Neural cell (in vitro differentiated cells): ENCODE data around the gene CDK5RAP2.

Source experiments
- CTCF ChIP-seq: fragments of 450-650 bp; IDR thresholded peaks from 2 replicates; pipeline ENCODE4 v1.5.1; 2014; ENCODE audit warnings: antibody characterized with exemption, mild to moderate bottlenecking, moderate library complexity; ENCODE audit not compliant: poor library complexity, severe bottlenecking
- EP300 ChIP-seq: fragments of 450-650 bp; conservative IDR thresholded peaks from 2 replicates; pipeline ENCODE4 v1.6.1; 2014; ENCODE audit warnings: antibody characterized with exemption, mild to moderate bottlenecking, moderate library complexity; ENCODE audit not compliant: poor library complexity, severe bottlenecking
- EZH2 ChIP-seq: fragments of 200-600, 300-800 bp; shearing (Covaris generic), sonication (generic); IDR thresholded peaks from 2 replicates; pipeline ENCODE4 v1.6.1; 2014; ENCODE audit warnings: antibody characterized with exemption, low read length, borderline replicate concordance, mild to moderate bottlenecking; ENCODE audit not compliant: insufficient read depth, poor library complexity, severe bottlenecking
- MXI1 ChIP-seq: fragments of 450-650 bp; conservative IDR thresholded peaks from 2 replicates; pipeline ENCODE4 v1.6.1; 2014; ENCODE audit warnings: antibody characterized with exemption, mild to moderate bottlenecking; ENCODE audit not compliant: poor library complexity, severe bottlenecking
- POLR2AphosphoS5 ChIP-seq: IDR thresholded peaks from 2 replicates; pipeline ENCODE4 v1.6.1; 2012
- RAD21 ChIP-seq: fragments of 450-650 bp; conservative IDR thresholded peaks from 2 replicates; pipeline ENCODE4 v1.6.1; 2014; ENCODE audit warnings: antibody characterized with exemption, mild to moderate bottlenecking, moderate library complexity
- REST ChIP-seq: IDR thresholded peaks from 2 replicates; pipeline ENCODE4 v1.6.1; 2012; ENCODE audit warnings: borderline replicate concordance
- SMC3 ChIP-seq: fragments of 450-650 bp; conservative IDR thresholded peaks from 2 replicates; pipeline ENCODE4 v1.6.1; 2014; ENCODE audit warnings: antibody characterized with exemption, mild to moderate bottlenecking, moderate library complexity; ENCODE audit not compliant: poor library complexity
- TAF1 ChIP-seq: IDR thresholded peaks from 2 replicates; pipeline ENCODE4 v1.6.1; 2012; ENCODE audit warnings: low read depth

GRCh38 chr9:120398286-120398685 lies 181.7 kb downstream of the CDK5RAP2 start:
- TF ChIP-seq TAF1 (no peak), CTCF (no peak), EZH2 (no peak), POLR2AphosphoS5 (no peak), RAD21 (no peak), EP300 (no peak), REST (no peak), SMC3 (no peak), MXI1 (no peak)
